ENCODE measurements around the gene RALY.

Gene RALY

DNA sequence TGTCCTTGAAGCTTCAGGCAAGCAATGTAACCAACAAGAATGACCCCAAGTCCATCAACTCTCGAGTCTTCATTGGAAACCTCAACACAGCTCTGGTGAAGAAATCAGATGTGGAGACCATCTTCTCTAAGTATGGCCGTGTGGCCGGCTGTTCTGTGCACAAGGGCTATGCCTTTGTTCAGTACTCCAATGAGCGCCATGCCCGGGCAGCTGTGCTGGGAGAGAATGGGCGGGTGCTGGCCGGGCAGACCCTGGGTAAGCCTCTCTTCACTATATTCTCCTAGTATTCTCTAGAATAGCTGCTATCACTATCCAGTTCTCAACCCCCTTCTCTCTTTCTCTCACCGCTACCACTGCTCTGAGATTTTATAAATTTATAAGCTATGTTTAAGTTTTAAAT, 78.4 kb downstream of the RALY start:
- TF ChIP-seq ZNF565 (CRISPR knock-in tag; conservative IDR thresholded peaks at IDR 0.05; ENCODE audit: low read depth) (no peak), ZFP3 (CRISPR knock-in tag; IDR thresholded peaks at IDR 0.05) (no peak), SNAI2 (CRISPR knock-in tag; IDR thresholded peaks at IDR 0.05) (no peak), BACH2 (CRISPR knock-in tag; IDR thresholded peaks at IDR 0.05; ENCODE audit: borderline replicate concordance) (no peak), RARB (CRISPR knock-in tag; IDR thresholded peaks at IDR 0.05) (no peak), ZC3H10 (CRISPR knock-in tag; IDR thresholded peaks at IDR 0.05) (no peak), GLIS3 (CRISPR knock-in tag; IDR thresholded peaks at IDR 0.05) (no peak), ZNF8 (CRISPR knock-in tag; IDR thresholded peaks at IDR 0.05) (no peak), ESRRG (CRISPR knock-in tag; IDR thresholded peaks at IDR 0.05) (no peak)
- TF ChIP-seq, protein P1, sequence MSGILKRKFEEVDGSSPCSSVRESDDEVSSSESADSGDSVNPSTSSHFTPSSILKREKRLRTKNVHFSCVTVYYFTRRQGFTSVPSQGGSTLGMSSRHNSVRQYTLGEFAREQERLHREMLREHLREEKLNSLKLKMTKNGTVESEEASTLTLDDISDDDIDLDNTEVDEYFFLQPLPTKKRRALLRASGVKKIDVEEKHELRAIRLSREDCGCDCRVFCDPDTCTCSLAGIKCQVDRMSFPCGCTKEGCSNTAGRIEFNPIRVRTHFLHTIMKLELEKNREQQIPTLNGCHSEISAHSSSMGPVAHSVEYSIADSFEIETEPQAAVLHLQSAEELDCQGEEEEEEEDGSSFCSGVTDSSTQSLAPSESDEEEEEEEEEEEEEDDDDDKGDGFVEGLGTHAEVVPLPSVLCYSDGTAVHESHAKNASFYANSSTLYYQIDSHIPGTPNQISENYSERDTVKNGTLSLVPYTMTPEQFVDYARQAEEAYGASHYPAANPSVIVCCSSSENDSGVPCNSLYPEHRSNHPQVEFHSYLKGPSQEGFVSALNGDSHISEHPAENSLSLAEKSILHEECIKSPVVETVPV (CRISPR knock-in tag; IDR thresholded peaks at IDR 0.05) = no peak
- TF ChIP-seq, protein P2, sequence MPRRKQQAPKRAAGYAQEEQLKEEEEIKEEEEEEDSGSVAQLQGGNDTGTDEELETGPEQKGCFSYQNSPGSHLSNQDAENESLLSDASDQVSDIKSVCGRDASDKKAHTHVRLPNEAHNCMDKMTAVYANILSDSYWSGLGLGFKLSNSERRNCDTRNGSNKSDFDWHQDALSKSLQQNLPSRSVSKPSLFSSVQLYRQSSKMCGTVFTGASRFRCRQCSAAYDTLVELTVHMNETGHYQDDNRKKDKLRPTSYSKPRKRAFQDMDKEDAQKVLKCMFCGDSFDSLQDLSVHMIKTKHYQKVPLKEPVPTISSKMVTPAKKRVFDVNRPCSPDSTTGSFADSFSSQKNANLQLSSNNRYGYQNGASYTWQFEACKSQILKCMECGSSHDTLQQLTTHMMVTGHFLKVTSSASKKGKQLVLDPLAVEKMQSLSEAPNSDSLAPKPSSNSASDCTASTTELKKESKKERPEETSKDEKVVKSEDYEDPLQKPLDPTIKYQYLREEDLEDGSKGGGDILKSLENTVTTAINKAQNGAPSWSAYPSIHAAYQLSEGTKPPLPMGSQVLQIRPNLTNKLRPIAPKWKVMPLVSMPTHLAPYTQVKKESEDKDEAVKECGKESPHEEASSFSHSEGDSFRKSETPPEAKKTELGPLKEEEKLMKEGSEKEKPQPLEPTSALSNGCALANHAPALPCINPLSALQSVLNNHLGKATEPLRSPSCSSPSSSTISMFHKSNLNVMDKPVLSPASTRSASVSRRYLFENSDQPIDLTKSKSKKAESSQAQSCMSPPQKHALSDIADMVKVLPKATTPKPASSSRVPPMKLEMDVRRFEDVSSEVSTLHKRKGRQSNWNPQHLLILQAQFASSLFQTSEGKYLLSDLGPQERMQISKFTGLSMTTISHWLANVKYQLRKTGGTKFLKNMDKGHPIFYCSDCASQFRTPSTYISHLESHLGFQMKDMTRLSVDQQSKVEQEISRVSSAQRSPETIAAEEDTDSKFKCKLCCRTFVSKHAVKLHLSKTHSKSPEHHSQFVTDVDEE (CRISPR knock-in tag; IDR thresholded peaks at IDR 0.05) = no peak
- ATAC-seq = no peak

DNA sequence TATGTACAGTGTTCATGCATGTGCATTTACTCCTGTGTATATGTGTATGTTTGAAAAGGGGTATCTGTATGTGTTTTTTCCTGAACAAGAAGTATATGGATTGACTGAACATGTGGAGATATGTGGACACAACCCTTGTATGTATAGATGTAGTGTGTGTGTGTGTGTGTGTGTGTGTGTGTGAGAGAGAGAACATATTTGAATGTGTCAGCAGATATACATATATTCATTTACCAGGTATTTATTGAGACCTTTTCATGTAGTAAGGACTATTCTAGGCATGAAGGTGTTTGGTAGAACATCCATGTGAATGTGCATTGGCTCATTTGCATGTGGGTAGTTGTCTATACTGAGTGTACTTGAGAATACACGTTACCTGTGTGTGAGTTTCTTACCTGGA, 79.1 kb downstream of the RALY start:
- no peak for ATAC-seq
- TF ChIP-seq, protein P3, sequence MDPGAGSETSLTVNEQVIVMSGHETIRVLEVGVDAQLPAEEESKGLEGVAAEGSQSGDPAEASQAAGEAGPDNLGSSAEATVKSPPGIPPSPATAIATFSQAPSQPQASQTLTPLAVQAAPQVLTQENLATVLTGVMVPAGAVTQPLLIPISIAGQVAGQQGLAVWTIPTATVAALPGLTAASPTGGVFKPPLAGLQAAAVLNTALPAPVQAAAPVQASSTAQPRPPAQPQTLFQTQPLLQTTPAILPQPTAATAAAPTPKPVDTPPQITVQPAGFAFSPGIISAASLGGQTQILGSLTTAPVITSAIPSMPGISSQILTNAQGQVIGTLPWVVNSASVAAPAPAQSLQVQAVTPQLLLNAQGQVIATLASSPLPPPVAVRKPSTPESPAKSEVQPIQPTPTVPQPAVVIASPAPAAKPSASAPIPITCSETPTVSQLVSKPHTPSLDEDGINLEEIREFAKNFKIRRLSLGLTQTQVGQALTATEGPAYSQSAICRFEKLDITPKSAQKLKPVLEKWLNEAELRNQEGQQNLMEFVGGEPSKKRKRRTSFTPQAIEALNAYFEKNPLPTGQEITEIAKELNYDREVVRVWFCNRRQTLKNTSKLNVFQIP (CRISPR knock-in tag; IDR thresholded peaks at IDR 0.05; ENCODE audit: borderline replicate concordance, low read depth) = no peak
- TF ChIP-seq CSDC2 (CRISPR knock-in tag; IDR thresholded peaks at IDR 0.05) (no peak), ESRRG (CRISPR knock-in tag; IDR thresholded peaks at IDR 0.05) (no peak), ZNF8 (CRISPR knock-in tag; IDR thresholded peaks at IDR 0.05) (no peak), PPARA (CRISPR knock-in tag; IDR thresholded peaks at IDR 0.05; ENCODE audit: borderline replicate concordance) (no peak), TOX (CRISPR knock-in tag; IDR thresholded peaks at IDR 0.05; ENCODE audit: borderline replicate concordance) (no peak), ZFP3 (CRISPR knock-in tag; IDR thresholded peaks at IDR 0.05) (no peak), ZFP30 (CRISPR knock-in tag; IDR thresholded peaks at IDR 0.05) (no peak)
- TF ChIP-seq, protein P2 (CRISPR knock-in tag; IDR thresholded peaks at IDR 0.05) = no peak

DNA sequence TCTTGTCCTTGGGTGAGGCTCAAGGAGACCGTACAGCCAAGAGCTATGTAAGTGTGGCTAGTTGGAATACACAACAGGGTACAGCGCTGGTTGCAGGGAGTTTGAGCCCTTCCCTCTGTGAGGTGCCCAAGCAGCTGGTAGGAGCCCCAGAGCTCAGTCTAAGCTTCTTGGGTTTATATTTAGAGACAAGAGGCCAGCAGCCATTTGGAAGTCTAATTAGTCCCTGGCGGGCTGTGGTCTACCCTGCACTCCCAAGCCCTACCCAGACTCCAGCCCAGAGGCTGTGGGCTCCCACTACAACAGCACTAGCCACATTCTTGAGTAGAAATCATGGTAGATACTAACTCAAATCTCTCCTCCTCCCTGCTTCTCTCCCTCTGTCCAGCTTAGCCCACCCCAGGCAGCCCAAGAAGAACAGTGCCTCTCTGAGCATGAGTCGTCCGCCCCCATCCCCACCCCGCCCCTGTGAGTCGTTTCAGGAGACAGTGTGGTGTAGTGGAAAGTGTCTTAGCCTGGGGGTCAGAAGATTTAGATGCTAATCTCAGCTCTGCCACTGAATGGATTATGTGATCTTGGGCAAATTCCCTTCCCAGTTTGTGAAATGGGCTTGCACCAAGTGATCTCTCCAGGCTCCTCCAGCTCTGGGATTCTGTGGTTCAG, 80.5 kb downstream of the RALY start:
- no peak for ATAC-seq
- no peak for TF ChIP-seq ZNF70 (CRISPR knock-in tag; IDR thresholded peaks at IDR 0.05)
- TF ChIP-seq, protein P1 (CRISPR knock-in tag; IDR thresholded peaks at IDR 0.05) = no peak
- TF ChIP-seq OSR1 (CRISPR knock-in tag; IDR thresholded peaks at IDR 0.05) = no peak
- TF ChIP-seq, protein P4, sequence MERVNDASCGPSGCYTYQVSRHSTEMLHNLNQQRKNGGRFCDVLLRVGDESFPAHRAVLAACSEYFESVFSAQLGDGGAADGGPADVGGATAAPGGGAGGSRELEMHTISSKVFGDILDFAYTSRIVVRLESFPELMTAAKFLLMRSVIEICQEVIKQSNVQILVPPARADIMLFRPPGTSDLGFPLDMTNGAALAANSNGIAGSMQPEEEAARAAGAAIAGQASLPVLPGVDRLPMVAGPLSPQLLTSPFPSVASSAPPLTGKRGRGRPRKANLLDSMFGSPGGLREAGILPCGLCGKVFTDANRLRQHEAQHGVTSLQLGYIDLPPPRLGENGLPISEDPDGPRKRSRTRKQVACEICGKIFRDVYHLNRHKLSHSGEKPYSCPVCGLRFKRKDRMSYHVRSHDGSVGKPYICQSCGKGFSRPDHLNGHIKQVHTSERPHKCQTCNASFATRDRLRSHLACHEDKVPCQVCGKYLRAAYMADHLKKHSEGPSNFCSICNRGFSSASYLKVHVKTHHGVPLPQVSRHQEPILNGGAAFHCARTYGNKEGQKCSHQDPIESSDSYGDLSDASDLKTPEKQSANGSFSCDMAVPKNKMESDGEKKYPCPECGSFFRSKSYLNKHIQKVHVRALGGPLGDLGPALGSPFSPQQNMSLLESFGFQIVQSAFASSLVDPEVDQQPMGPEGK (CRISPR knock-in tag; IDR thresholded peaks at IDR 0.05; ENCODE audit: borderline replicate concordance) = no peak
- no peak for TF ChIP-seq GLIS3 (CRISPR knock-in tag; IDR thresholded peaks at IDR 0.05)
- TF ChIP-seq ISL1 (CRISPR knock-in tag; IDR thresholded peaks at IDR 0.05) = no peak
- TF ChIP-seq ZNF8 (CRISPR knock-in tag; IDR thresholded peaks at IDR 0.05) = no peak
- TF ChIP-seq ZNF565 (CRISPR knock-in tag; conservative IDR thresholded peaks at IDR 0.05; ENCODE audit: low read depth) = no peak
- no peak for TF ChIP-seq ZFP3 (CRISPR knock-in tag; IDR thresholded peaks at IDR 0.05)
- TF ChIP-seq TCF4 (CRISPR knock-in tag; IDR thresholded peaks at IDR 0.05; ENCODE audit: borderline replicate concordance) = no peak
- no peak for TF ChIP-seq RARB (CRISPR knock-in tag; IDR thresholded peaks at IDR 0.05)
- no peak for TF ChIP-seq PPARA (CRISPR knock-in tag; IDR thresholded peaks at IDR 0.05; ENCODE audit: borderline replicate concordance)
